Mesodermal cell (in vitro differentiated cells): ENCODE results near the gene GRN.
"Not testable (repeated sequence)": the region's sequence is repeated elsewhere in the genome, so short reads cannot be mapped to it uniquely, and the experiment has no call there.

Source experiments
- H3K27ac ChIP-seq: 2 replicates; pipeline ENCODE4 v1.7.0; 2013; ENCODE audit warnings: mild to moderate bottlenecking, low read depth, low read length, moderate library complexity; ENCODE audit not compliant: severe bottlenecking
- H3K36me3 ChIP-seq: 2 replicates; pipeline ENCODE4 v1.7.1; 2013; ENCODE audit warnings: mild to moderate bottlenecking, low read length, moderate library complexity; ENCODE audit not compliant: control insufficient read depth, insufficient read depth
- H3K4me1 ChIP-seq: one replicate; pipeline ENCODE4 v1.7.1; 2013; ENCODE audit warnings: mild to moderate bottlenecking, low read length; ENCODE audit not compliant: insufficient read depth, control insufficient read depth, poor library complexity, severe bottlenecking
- H3K4me3 ChIP-seq: 2 replicates; pipeline ENCODE4 v1.7.0; 2013; ENCODE audit warnings: low read length, control low read depth, mild to moderate bottlenecking; ENCODE audit not compliant: insufficient read depth, poor library complexity, severe bottlenecking; ENCODE audit errors: extremely low read depth
- H3K9me3 ChIP-seq: 2 replicates; pipeline ENCODE4 v1.7.1; 2013; ENCODE audit warnings: mild to moderate bottlenecking, low read length, moderate library complexity; ENCODE audit not compliant: control insufficient read depth
- WGBS, 2 experiments: methylation state at CpG; one replicate each; pipeline ENCODE4 v1.1.5; 2013; ENCODE audit warnings: missing lambda C conversion rate in 2 of 2; ENCODE audit not compliant: insufficient coverage in 2 of 2; 5-methylcytosine and 5-hydroxymethylcytosine counted together

Gene GRN

DNA sequence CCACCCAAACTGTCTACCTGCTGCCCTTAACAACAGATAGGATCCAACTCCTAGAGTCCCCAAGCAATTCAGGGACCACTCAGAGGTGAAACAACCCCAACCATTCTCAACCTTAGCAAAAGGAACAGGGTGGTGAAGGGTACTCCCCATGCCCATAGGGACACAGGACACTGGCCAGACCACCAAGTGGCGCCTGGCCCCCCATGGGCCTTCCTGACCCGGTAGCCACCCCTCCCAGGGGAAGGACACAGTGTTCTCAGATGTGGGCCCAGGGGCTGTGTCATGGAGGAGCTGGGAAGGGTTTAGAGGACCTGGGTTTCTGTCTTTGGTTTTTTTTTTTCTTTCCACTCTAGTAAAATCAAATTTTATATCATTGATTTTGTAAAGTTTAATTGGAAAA is 10.8 kb upstream of the GRN start:
- H3K27ac ChIP-seq: no peak overlapping the region
- no peaks in the 10 kb centered on the region for H3K4me1 ChIP-seq
- H3K9me3 ChIP-seq: no peaks in the 10 kb centered on the region
- WGBS, 2 experiments: 83% methylated on average over 1 of the region's 2 CpGs; no CpG with 5 or more reads in 1 of the 2 experiments
- H3K36me3 ChIP-seq: no peaks in the 10 kb centered on the region
- no peak overlapping the region for H3K4me3 ChIP-seq

DNA sequence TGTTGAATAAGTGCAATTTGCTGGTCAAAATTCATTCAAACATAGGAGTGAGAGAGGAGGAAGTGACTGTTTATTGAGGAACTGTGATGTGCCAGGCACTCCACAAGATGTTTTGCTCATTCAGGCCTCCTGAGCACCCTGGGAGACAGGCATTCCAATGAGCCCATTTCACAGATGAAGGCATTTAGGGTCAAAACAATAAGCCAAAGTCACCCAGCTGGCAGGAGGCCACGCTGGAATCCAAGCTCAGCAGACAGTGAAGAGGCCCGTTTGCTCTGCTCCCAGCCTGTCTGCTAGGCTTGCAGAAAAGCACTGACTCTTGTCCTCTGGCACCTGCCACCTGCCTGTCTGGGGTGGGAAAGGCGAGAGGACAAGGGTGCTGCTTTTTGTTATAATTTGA is 10.4 kb upstream of the GRN start:
- Histone ChIP-seq H3K27ac (no peak overlapping the region), H3K4me1 (no peaks in the 10 kb centered on the region), H3K9me3 (no peaks in the 10 kb centered on the region), H3K4me3 (no peak overlapping the region), H3K36me3 (no peaks in the 10 kb centered on the region)
- WGBS, 2 experiments: 48 to 55% methylated on average over 2 to 3 of the region's 3 CpGs

DNA sequence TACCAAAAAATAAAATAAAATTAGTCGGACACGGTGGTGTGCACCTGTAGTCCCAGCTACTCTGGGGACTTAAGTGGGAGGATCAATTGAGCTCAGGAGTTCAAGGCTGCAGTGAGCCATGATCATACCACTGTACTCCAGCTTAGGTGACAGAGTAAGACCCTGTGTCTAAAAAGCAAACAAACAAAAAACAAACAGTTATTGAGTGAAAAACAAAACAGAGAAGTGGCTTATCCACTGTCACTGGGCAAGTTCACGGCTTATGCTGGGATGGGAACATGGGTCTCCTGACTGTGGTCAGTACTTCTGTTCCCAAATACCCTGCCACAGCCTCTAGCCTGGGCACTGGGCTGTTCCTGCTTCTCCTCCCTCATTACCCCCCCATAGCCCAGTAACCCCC is 9.5 kb upstream of the GRN start:
- WGBS, 2 experiments: 84 to 97% methylated on average over 3 of the region's 3 CpGs
- no peaks in the 10 kb centered on the region for H3K4me1 ChIP-seq
- no peaks in the 10 kb centered on the region for H3K36me3 ChIP-seq
- H3K9me3 ChIP-seq: no peaks in the 10 kb centered on the region
- no peak overlapping the region for H3K4me3 ChIP-seq
- H3K27ac ChIP-seq: no peak overlapping the region

DNA sequence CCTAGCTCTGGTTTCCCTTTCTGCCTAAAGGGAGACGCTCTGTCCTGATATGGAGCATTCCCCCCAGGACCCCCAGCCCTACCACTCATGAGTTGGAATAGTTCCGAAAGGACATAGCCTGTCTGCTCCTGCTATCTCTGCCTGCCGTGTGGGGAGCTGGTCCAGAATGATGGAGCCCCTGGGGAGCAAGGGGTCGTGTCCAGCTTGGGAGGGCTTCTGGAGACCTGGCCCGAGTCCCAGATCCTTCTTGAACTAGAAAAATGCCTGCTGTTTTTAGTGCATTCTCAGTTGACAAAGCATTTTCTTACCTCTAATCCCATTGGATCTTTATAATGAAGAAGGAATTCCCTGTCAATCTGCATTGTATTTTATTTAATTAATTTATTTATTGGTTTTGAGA is 9.1 kb upstream of the GRN start:
- WGBS, 2 experiments: 53 to 60% methylated on average over 3 to 4 of the region's 5 CpGs

DNA sequence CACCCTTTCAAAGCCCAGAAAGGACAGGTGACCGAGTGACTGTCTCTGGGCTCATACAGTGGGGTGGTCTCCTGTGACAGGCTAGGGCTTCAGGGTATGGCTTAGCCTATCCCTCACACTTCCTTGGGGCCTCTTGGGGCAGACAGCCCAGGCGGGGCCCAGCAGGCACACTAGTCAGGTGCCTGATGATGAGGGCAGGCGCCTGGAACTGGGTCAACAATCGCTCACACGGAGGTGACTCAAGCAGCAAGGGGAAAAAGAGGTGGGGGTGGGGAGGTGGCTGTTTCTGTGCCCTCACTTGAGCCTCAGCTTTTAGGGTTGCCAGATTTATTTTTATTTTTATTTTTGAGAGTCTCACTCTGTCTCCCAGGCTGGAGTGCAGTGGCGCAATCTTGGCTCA is 6.4 kb upstream of the GRN start:
- no peaks in the 10 kb centered on the region for H3K4me1 ChIP-seq
- H3K4me3 ChIP-seq: no peak overlapping the region
- no peak overlapping the region for H3K27ac ChIP-seq
- 69 to 83% methylated on average over 2 to 4 of the region's 6 CpGs for WGBS, 2 experiments
- no peaks in the 10 kb centered on the region for H3K36me3 ChIP-seq
- no peaks in the 10 kb centered on the region for H3K9me3 ChIP-seq

More for the DNA sequence above, 9.1 kb upstream of the GRN start:
- H3K36me3 ChIP-seq: no peaks in the 10 kb centered on the region
- H3K27ac ChIP-seq: no peak overlapping the region
- no peaks in the 10 kb centered on the region for H3K4me1 ChIP-seq
- no peaks in the 10 kb centered on the region for H3K9me3 ChIP-seq
- no peak overlapping the region for H3K4me3 ChIP-seq

DNA sequence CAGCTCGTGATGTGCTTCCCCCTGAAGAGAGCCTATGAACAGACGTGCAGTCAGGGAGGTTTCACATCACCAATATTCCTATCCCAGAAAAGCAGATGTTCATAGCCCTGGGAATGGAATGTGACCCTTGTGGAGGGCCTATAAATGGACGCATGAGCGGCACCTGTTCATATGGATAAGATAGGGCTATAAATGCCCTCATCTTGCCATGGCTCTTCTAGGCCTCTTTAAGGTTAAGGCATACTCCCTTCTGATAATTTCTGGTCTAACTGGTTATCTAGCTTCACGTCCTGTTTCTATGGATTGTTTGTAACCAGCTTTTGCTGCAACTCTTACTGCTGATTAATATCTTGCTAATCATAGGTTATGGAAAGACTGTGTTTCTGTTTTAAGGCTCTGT is 4.5 kb upstream of the GRN start:
- not testable (repeated sequence) for H3K4me1 ChIP-seq, H3K27ac ChIP-seq, H3K36me3 ChIP-seq, H3K9me3 ChIP-seq, H3K4me3 ChIP-seq
- WGBS, 2 experiments: 100% methylated on average over 2 to 3 of the region's 5 CpGs

DNA sequence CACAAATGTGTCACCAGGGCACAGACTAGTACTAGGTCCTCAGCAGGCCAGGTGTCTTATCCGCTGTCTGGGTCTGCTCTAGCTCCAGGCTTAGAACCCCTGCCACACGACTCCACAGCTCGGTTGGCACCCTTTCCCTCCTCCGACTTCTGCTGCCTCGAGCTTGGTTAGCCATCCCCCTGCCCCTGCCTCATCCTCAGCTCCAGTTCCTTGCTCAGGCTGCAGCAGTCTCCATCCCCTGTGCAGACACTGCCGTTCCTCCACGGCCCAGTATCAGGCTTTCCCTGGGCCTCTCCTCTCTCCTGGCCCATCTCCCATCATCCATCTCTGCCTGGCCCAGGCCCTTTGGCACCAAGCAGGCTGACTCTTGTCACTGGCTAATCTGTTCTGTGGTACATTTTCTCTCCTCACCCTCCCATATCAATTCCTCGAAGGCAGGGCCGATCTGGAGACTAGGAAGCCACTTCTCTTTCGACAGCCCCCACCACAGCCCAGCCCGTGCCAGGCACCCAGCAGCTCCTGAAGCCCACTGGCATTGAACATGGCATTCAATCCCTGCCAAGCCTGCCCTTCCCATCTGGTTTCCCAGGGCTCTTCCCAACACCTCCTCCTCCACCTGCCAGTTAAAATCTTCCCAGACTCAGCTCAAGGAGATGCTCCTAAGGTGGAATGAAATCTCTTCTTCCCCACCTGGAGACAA is 1.4 kb upstream of the GRN start:
- WGBS, 2 experiments: 82 to 83% methylated on average over 6 to 11 of the region's 11 CpGs

DNA sequence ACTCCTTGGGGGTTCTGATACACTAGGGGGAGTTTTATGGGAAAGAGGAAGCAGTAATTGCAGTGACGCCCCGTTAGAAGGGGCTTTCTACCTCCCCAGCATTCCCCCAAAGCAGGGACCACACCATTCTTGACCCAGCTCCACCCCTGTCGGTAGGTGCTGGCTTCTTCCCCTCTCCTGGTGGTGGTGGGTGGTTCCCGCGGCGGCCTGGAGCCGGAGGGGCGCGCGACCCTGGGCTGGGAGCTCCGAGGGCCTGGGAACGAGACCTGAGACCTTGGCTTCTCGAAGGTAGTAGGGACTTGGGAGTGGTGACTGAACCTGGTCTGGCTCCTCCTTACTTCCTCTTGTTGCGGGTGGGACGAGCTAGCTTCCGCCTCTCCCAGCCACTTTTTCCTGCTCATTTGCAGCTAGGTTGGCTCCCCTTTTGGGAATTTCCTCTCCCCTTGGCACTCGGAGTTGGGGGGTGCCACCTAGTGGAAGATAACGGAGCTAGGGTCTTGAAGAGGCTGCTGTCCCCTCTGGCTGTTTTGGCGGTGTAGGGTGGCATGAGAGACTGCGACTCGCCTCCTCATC is 438 bp downstream of the GRN start:
- H3K36me3 ChIP-seq: peaks cover 9% of the 10 kb centered on the region
- H3K27ac ChIP-seq: peak overlapping the region; percentile 66
- 0% methylated on average over 5 to 8 of the region's 21 CpGs for WGBS, 2 experiments

More for the DNA sequence above, 1.4 kb upstream of the GRN start:
- H3K4me3 ChIP-seq: no peak overlapping the region
- no peaks in the 10 kb centered on the region for H3K36me3 ChIP-seq
- no peaks in the 10 kb centered on the region for H3K9me3 ChIP-seq
- H3K4me1 ChIP-seq: peaks cover 7% of the 10 kb centered on the region
- H3K27ac ChIP-seq: no peak overlapping the region

DNA sequence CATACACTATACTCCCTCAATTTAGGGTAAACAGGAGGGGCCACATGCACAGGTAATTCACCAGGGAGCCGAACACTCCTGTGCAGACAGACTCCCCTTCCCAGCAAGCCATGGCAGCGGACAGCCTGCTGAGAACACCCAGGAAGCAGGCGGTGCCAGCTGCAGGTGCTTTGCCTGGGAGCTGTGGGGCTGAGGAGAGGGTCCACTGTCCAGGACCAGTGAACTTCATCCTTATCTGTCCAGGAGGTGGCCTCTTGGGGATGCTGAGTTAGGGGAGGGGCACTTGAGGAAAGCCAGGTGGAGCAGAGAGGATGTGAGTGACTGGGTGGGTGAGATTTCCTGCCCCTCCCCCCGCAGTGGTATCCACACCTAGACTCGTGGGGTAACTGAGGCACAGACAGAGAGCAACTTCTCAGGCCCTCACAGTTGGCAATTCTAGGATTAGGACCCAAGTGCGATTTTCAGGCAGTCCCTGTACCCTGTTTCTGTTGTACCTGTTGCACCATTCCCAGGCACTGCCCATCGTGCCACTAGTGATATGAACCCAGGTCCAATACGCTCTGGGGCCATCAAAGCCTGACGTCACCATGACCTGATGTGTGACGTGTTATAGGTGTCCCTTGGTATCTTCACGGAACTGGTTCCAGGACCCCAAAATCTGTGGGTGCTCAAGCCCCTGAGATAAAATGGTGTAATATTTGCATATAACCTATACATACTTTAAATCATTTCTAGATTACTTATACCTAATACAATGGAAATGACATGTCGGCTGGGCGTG is 1.2 kb downstream of the GRN start:
- H3K36me3 ChIP-seq: peaks cover 14% of the 10 kb centered on the region
- no peaks in the 10 kb centered on the region for H3K9me3 ChIP-seq
- H3K4me3 ChIP-seq: peak overlapping the region; percentile 91
- no peak overlapping the region for H3K27ac ChIP-seq
- peaks cover 7% of the 10 kb centered on the region for H3K4me1 ChIP-seq
- 80 to 87% methylated on average over 10 to 12 of the region's 13 CpGs for WGBS, 2 experiments

More for the DNA sequence above, 438 bp downstream of the GRN start:
- Histone ChIP-seq H3K4me3 (peak overlapping the region; percentile 91), H3K4me1 (peaks cover 7% of the 10 kb centered on the region), H3K9me3 (no peaks in the 10 kb centered on the region)

DNA sequence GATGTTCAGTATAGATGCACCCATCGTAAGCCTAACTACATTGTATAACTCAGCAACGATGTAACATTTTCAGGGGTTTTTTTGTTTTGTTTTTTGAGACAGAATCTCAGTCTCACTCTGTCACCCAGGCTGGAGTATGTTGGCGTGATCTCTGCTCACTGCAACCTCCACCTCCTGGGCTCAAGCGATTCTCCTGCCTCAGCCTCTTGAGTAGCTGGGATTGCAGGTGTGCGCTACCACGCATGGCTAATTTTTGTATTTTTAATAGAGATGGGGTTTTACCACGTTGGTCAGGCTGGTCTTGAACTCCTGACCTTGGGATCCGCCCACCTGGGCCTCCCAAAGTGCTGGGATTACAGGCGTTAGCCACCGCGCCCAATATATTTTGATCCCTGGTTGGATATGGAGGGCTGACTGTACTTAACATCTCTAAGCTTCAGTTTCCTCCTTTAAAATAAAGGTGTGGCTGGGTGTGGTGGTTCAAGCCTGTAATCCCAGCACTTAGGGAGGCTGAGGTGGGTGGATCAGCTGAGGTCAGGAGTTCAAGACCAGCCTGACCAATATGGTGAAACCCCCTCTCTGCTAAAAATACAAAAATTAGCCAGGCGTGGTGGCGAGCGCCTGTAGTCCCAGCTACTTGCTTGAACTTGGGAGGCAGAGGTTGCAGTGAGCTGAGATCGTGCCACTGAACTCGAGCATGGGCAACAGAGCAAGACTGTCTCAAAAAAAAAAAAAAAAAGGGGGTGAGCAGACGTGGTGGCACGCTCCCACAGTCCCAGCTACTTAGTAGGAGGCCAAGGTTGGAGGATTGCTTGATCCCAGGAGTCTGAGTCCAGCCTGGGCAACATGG is 2.3 kb downstream of the GRN start:
- not testable (repeated sequence) for H3K9me3 ChIP-seq, H3K27ac ChIP-seq, H3K4me1 ChIP-seq, H3K4me3 ChIP-seq
- peaks cover 26% of the 10 kb centered on the region for H3K36me3 ChIP-seq
- WGBS, 2 experiments: 94 to 96% methylated on average over 9 to 11 of the region's 18 CpGs
